HCT116 (cell line): Measurements from ENCODE around the gene KIF27. TPM values are rescaled to one million over a fixed set of nuclear protein-coding genes. Genes with fewer than 3 reads are reported as not detected.
"Not testable (repeated sequence)": the region's sequence is repeated elsewhere in the genome, so short reads cannot be mapped to it uniquely, and the experiment has no call there.

Experiments
- ATAC-seq: fragments of 200-7000 bp; cut with Tn5 transposase; 2 replicates; pipeline ENCODE4 v1.9.1; 2020; ENCODE audit warnings: mild to moderate bottlenecking, moderate library complexity
- BruUV-seq: library from RNA; stranded (reverse); fragments of 400-500 nt; replicated peaks from 2 replicates; lab custom pipeline; 2021; lab: Mats Ljungman, UMichigan
- CTCF ChIA-PET: fragments of 300-600 bp; sonication (Branson Sonifier 250); formaldehyde crosslinking; loops from one replicate; lab custom pipeline; 2021; ENCODE audit warnings: antibody characterized with exemption; lab: Charles Lee
- POLR2A ChIA-PET: fragments of 300-600, 350-600 bp; sonication (Branson Sonifier 250); formaldehyde crosslinking; loops from one replicate; lab custom pipeline; 2021; ENCODE audit warnings: antibody characterized with exemption; lab: Charles Lee
- RAD21 ChIA-PET, 2 experiments: fragments of 300-600 bp; sonication (Branson Sonifier 250); formaldehyde crosslinking; loops; one replicate each; lab custom pipeline; 2023; ENCODE audit warnings: low total read pairs in 2 of 2; ENCODE audit not compliant: uncharacterized antibody in 2 of 2, unreplicated experiment in 2 of 2, low non-redundant PET in 1 of 2; lab: Charles Lee
- DNase-seq: peaks from one replicate; pipeline ENCODE4 v3.0.0-alpha.2; 2010; ENCODE audit warnings: low read depth, low spot score
- H2AFZ ChIP-seq: fragments of 200-600 bp; shearing (Covaris generic), sonication (generic); 2 replicates; pipeline ENCODE4 v1.6.1; 2017; ENCODE audit warnings: low read depth, mixed run types, mixed read lengths, antibody characterized with exemption, low read length; ENCODE audit not compliant: poor library complexity, severe bottlenecking
- H3K27ac ChIP-seq: 2 replicates; pipeline ENCODE4 v1.5.1; 2012; ENCODE audit warnings: low read depth, low read length
- H3K27me3 ChIP-seq: fragments of 200-600 bp; sonication (generic); 2 replicates; pipeline ENCODE4 v1.6.1; 2016; ENCODE audit warnings: mixed run types, low read length, mixed read lengths; ENCODE audit not compliant: insufficient read depth
- H3K36me3 ChIP-seq, 2 experiments: fragments of 200-500 bp in 1 of 2; fragments of 200-600 bp in 1 of 2; sonication (Bioruptor generic) in 1 of 2; sonication (generic) in 1 of 2; 2 replicates each; pipeline versions ENCODE4 v1.5.1 to v1.6.1; 2014 to 2016; ENCODE audit warnings: low read length in 2 of 2, inconsistent platforms in 1 of 2, mixed read lengths in 1 of 2, mixed run types in 1 of 2; ENCODE audit not compliant: insufficient read depth in 2 of 2, control insufficient read depth in 1 of 2
- H3K4me1 ChIP-seq, 2 experiments: fragments of 200-600 bp in 1 of 2; sonication (generic) in 1 of 2; 2 replicates each; pipeline versions ENCODE4 v1.5.1 to v1.6.1; 2012 to 2017; ENCODE audit warnings: low read length in 2 of 2, inconsistent platforms in 1 of 2, mild to moderate bottlenecking in 1 of 2, mixed read lengths in 1 of 2, mixed run types in 1 of 2, moderate library complexity in 1 of 2; ENCODE audit not compliant: insufficient read depth in 2 of 2, control insufficient read depth in 1 of 2
- H3K4me2 ChIP-seq: fragments of 200-600 bp; sonication (generic); 2 replicates; pipeline ENCODE4 v1.6.1; 2017; ENCODE audit warnings: mixed run types, low read length, mixed read lengths
- H3K4me3 ChIP-seq, 2 experiments: fragments of 200-600 bp in 1 of 2; sonication (generic) in 1 of 2; replicated peaks in 1 of 2; 2 replicates each; pipeline ENCODE4 v1.5.1; 2011 to 2016; ENCODE audit warnings: low read length in 2 of 2, control low read depth in 1 of 2, low read depth in 1 of 2, mild to moderate bottlenecking in 1 of 2, mixed read lengths in 1 of 2, mixed run types in 1 of 2
- H3K79me2 ChIP-seq: fragments of 200-600 bp; sonication (generic); 2 replicates; pipeline ENCODE4 v1.6.1; 2017; ENCODE audit warnings: mild to moderate bottlenecking, mixed run types, low read length, moderate library complexity, mixed read lengths; ENCODE audit not compliant: insufficient read depth
- H3K9ac ChIP-seq: fragments of 200-600 bp; sonication (generic); 2 replicates; pipeline ENCODE4 v1.6.1; 2016; ENCODE audit warnings: low read length, mixed read lengths
- H3K9me2 ChIP-seq: fragments of 200-600 bp; sonication (generic), shearing (Covaris generic); 2 replicates; pipeline ENCODE4 v1.6.1; 2017; ENCODE audit warnings: mixed run types, mild to moderate bottlenecking, moderate library complexity; ENCODE audit not compliant: insufficient read depth
- H3K9me3 ChIP-seq, 2 experiments: fragments of 200-500 bp in 1 of 2; fragments of 200-600 bp in 1 of 2; sonication (Bioruptor generic) in 1 of 2; sonication (generic) in 1 of 2; 2 replicates each; pipeline ENCODE4 v1.6.1; 2014 to 2017; ENCODE audit warnings: low read length in 2 of 2, mixed read lengths in 2 of 2, inconsistent platforms in 1 of 2, low read depth in 1 of 2, mild to moderate bottlenecking in 1 of 2, mixed run types in 1 of 2, moderate library complexity in 1 of 2; ENCODE audit not compliant: control insufficient read depth in 1 of 2, insufficient read depth in 1 of 2
- H4K20me1 ChIP-seq: fragments of 200-600 bp; sonication (generic), shearing (Covaris generic); 2 replicates; pipeline ENCODE4 v1.6.1; 2017; ENCODE audit warnings: mixed run types, mild to moderate bottlenecking, moderate library complexity; ENCODE audit not compliant: insufficient read depth
- CTCF ChIP-seq, 3 experiments: fragments of 200-600 bp in 1 of 3; sonication (generic) in 1 of 3; IDR thresholded peaks in 2 of 3; conservative IDR thresholded peaks in 1 of 3; 2 replicates each; pipeline ENCODE4 v1.5.1; 2012 to 2017; ENCODE audit warnings: low read depth in 2 of 3, low read length in 2 of 3, antibody characterized with exemption in 1 of 3, borderline replicate concordance in 1 of 3, control low read depth in 1 of 3, mild to moderate bottlenecking in 1 of 3, mixed read lengths in 1 of 3, mixed run types in 1 of 3, moderate library complexity in 1 of 3; ENCODE audit not compliant: insufficient read depth in 1 of 3
- EZH2phosphoT487 ChIP-seq: fragments of 200-600 bp; IDR thresholded peaks from 2 replicates; pipeline ENCODE4 v1.6.1; 2018; ENCODE audit warnings: antibody characterized with exemption, borderline replicate concordance
- RAD21 ChIP-seq: IDR thresholded peaks from 2 replicates; pipeline ENCODE4 v1.6.1; 2012; ENCODE audit warnings: low read depth, mild to moderate bottlenecking
- intact Hi-C: fragments of 100-400 bp; cut with micrococcal nuclease; formaldehyde crosslinking; loops from 2 replicates; pipeline ENCODE4 v1.10.0; 2022
- total RNA-seq: library from RNA; stranded (reverse); gene quantifications from one replicate; pipeline ENCODE4 v1.2.1, GENCODE V29; 2021; ENCODE audit not compliant: unreplicated experiment

KIF27 gene
- total RNA-seq, 1 experiment from 2014 or later: 4.3 TPM

- ChIA-PET CTCF (no interaction called here), POLR2A (interaction anchor here (0.7 kb wide), 1 partner anchor 242 kb away, joined by 3 read pairs; no protein-coding TSS in a partner anchor), RAD21 (no interaction called here)
- Histone ChIP-seq H3K4me2 (no peak overlapping the region), H3K27ac (no peak overlapping the region), H3K79me2 (0 out of 2 replicates have a peak, but pooled peaks cover 3% of the 10 kb centered on the region), H3K9ac (no peak overlapping the region), H3K9me3 (no peaks in the 10 kb centered on the region), H3K36me3 (no peaks in the 10 kb centered on the region), H3K9me2 (no peaks in the 10 kb centered on the region), H2AFZ (no peak overlapping the region), H3K27me3 (no peaks in the 10 kb centered on the region), H4K20me1 (no peaks in the 10 kb centered on the region), H3K4me3 (no peak overlapping the region), H3K4me1 (peaks cover 6 to 16% of the 10 kb centered on the region in 2 experiments)
- ATAC-seq (no peak), DNase-seq (no peak)
- intact Hi-C loops: loop anchor here (10.0 kb wide), 1 partner anchor 584 kb away; no protein-coding TSS in a partner anchor
- no peak for TF ChIP-seq EZH2phosphoT487
- BruUV-seq: no TSS peak
These were observed 2.1 kb downstream of the KIF27 start for GRCh38 chr9:83919111-83919510.

GRCh38 chr9:83912194-83912593, 9.0 kb downstream of the KIF27 start:
- H3K4me2 ChIP-seq, H3K9me3 ChIP-seq, BruUV-seq, H3K9ac ChIP-seq, H4K20me1 ChIP-seq, H3K27ac ChIP-seq, DNase-seq, RAD21 ChIA-PET, H3K79me2 ChIP-seq, H3K27me3 ChIP-seq, H2AFZ ChIP-seq, H3K9me2 ChIP-seq, POLR2A ChIA-PET, H3K4me1 ChIP-seq, H3K4me3 ChIP-seq, H3K36me3 ChIP-seq: not testable (repeated sequence)
- TF ChIP-seq RAD21 (peak; percentile 63), CTCF (IDR thresholded peaks at IDR 0.05 in 2 of 3, conservative IDR thresholded peaks at IDR 0.05 in 1 of 3; ENCODE audit: borderline replicate concordance in 1 of 3, insufficient read depth in 1 of 3, low read depth in 2 of 3, low read length in 2 of 3) (peak in 2 of 3 experiments; percentile 33 to 42; a peak in 3 of 6 replicates)
- intact Hi-C loops: loop anchor here (5.0 to 10.0 kb wide), 2 partner anchors 290 to 577 kb away; partner anchors contain the start of gene IDNK
- CTCF ChIA-PET: interaction anchor here (0.7 to 1.5 kb wide), 6 partner anchors 9 to 578 kb away, joined by 3 to 9 read pairs (median 4); partner anchors contain the start of gene IDNK
- peak; percentile 74 for ATAC-seq
